Activated CD4-positive, alpha-beta memory T cell treated with anti-CD3 and anti-CD28 coated beads, Interleukin-2, amount 10 ng/mL, durations not matched to agents 7 days and 5 days (primary cell): ENCODE data around the gene SLCO3A1. TPM values are rescaled to one million over a fixed set of nuclear protein-coding genes. Genes with fewer than 3 reads are reported as not detected.

ENCODE experiments used
- CTCF ChIA-PET: fragments of 350-600 bp; sonication (Branson Sonifier 250); formaldehyde crosslinking; loops from one replicate; lab custom pipeline; 2021; ENCODE audit warnings: antibody characterized with exemption, inconsistent platforms; lab: Charles Lee
- POLR2A ChIA-PET: fragments of 350-600 bp; sonication (Branson Sonifier 250); formaldehyde crosslinking; loops from one replicate; lab custom pipeline; 2021; ENCODE audit warnings: antibody characterized with exemption; lab: Charles Lee
- DNase-seq: peaks from one replicate; pipeline ENCODE4 v3.0.0-alpha.2; 2020
- H3K27ac Mint-ChIP-seq: one replicate; pipeline ENCODE4 v1.8.0; 2021; ENCODE audit warnings: mild to moderate bottlenecking, mixed read lengths
- H3K27me3 Mint-ChIP-seq: one replicate; pipeline ENCODE4 v1.8.0; 2021; ENCODE audit warnings: mixed read lengths
- H3K36me3 Mint-ChIP-seq: one replicate; pipeline ENCODE4 v1.8.0; 2021; ENCODE audit warnings: low read depth, mixed read lengths
- H3K4me1 Mint-ChIP-seq: one replicate; pipeline ENCODE4 v1.8.0; 2021; ENCODE audit warnings: mixed read lengths
- H3K4me3 Mint-ChIP-seq: one replicate; pipeline ENCODE4 v1.8.0; 2021; ENCODE audit warnings: mild to moderate bottlenecking, mixed read lengths
- H3K9me3 Mint-ChIP-seq: one replicate; pipeline ENCODE4 v1.8.0; 2021; ENCODE audit warnings: mixed read lengths
- total RNA-seq, 2 experiments: library from RNA; stranded (reverse); gene quantifications; one replicate each; pipeline ENCODE4 v1.2.3, GENCODE V29; 2021

Gene SLCO3A1
- total RNA-seq, 2 experiments from 2014 or later: 48.8 to 52.6 TPM

DNA sequence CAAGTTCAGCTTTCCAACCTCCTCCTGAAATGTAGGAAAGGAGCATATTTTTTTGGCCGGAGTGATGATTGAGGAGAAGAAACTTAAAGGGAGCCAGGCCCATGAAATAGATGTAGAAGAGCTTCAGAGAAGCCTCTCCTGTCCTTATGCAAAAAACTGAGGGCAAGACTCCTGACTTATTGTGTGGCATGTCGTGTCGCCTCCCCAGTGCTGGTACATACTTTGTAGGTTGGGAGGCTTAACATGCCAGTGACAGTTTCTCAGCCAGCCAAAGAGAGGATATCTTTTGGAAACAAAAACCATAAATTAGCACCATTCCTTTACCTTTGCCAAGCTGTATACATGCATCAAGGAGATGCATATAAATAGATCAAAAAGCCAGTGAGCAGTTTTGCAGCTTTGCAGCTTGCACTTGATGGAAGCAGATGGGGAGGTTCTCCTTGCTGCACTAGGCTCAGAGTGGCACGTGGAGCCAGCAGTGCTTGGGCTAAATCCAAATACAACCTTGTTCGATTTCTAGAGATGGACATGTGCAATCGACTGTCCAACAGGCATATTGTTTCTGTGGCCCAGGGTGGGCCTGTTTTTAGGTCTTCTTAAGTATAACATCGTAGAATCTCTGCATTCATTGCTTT is 10.2 kb downstream of the SLCO3A1 start:
- Mint-ChIP-seq H3K27ac (no peak overlapping the region), H3K9me3 (no peaks in the 10 kb centered on the region), H3K36me3 (peaks cover 18% of the 10 kb centered on the region), H3K4me3 (no peak overlapping the region), H3K27me3 (no peaks in the 10 kb centered on the region), H3K4me1 (peaks cover 93% of the 10 kb centered on the region)
- no peak for DNase-seq
- POLR2A ChIA-PET: interaction anchor here (5.9 kb wide), 1 partner anchor 10 kb away, joined by 47 read pairs; the partner anchor contains the start of gene SLCO3A1
- CTCF ChIA-PET: interaction anchor here (1.0 to 2.4 kb wide), 2 partner anchors 10 to 15 kb away, joined by 3 to 11 read pairs; partner anchors contain the start of gene SLCO3A1

DNA sequence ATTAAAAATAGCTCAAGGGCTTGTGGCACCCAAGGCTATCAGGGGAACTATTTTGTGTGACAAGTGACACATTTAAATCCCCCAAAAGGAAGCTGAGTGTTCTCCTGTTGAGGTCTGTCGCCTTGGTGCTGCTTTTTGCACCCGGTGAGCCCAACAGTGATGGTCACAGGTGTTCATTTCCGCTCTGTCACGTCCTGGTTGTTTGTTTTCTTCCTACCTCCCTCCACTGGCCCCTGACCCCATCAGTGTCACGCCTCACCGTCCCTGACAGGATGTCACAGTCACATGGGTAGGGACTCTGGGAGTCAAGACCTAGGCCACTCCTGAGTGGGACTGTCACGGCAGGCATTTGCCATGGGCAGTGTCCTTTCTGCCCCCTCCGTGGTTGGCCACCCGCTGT is 11.2 kb downstream of the SLCO3A1 start:
- Mint-ChIP-seq H3K9me3 (no peaks in the 10 kb centered on the region), H3K27me3 (no peaks in the 10 kb centered on the region), H3K4me3 (no peak overlapping the region), H3K36me3 (peaks cover 13% of the 10 kb centered on the region), H3K27ac (no peak overlapping the region), H3K4me1 (peaks cover 88% of the 10 kb centered on the region)
- ChIA-PET CTCF (interaction anchor here (0.6 to 2.5 kb wide), 2 partner anchors 11 to 12 kb away, joined by 3 to 9 read pairs; partner anchors contain the start of gene SLCO3A1), POLR2A (interaction anchor here (5.9 kb wide), 1 partner anchor 10 kb away, joined by 47 read pairs; the partner anchor contains the start of gene SLCO3A1)
- DNase-seq: peak; percentile 26

DNA sequence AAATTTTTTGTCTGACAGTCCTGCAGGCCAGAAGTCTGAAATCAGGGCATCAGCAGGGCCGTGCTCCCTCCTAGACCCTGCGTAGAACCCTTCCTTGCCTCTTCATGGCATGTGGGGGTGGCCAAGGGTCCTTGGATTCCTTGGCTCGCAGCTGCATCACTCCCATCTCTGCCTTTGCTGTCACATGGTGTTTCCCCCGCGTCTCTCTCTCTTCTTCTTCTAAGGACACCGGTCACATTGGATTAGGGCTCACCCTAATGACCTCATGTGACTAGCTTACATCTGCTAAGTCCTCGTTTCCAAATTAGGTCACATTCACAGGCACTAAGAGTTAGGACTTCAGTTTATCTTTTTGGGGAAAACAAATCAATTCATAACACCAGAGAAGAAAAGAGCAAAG is 12.0 kb downstream of the SLCO3A1 start:
- H3K4me3 Mint-ChIP-seq: no peak overlapping the region
- no peaks in the 10 kb centered on the region for H3K27me3 Mint-ChIP-seq
- ChIA-PET CTCF (interaction anchor here (2.3 to 2.5 kb wide), 2 partner anchors 11 to 16 kb away, joined by 5 to 9 read pairs; partner anchors contain the start of gene SLCO3A1), POLR2A (interaction anchor here (5.9 kb wide), 1 partner anchor 11 kb away, joined by 47 read pairs; the partner anchor contains the start of gene SLCO3A1)
- H3K4me1 Mint-ChIP-seq: peaks cover 86% of the 10 kb centered on the region
- H3K9me3 Mint-ChIP-seq: peaks cover under 1% of the 10 kb centered on the region
- no peak for DNase-seq
- peaks cover 14% of the 10 kb centered on the region for H3K36me3 Mint-ChIP-seq
- H3K27ac Mint-ChIP-seq: no peak overlapping the region

DNA sequence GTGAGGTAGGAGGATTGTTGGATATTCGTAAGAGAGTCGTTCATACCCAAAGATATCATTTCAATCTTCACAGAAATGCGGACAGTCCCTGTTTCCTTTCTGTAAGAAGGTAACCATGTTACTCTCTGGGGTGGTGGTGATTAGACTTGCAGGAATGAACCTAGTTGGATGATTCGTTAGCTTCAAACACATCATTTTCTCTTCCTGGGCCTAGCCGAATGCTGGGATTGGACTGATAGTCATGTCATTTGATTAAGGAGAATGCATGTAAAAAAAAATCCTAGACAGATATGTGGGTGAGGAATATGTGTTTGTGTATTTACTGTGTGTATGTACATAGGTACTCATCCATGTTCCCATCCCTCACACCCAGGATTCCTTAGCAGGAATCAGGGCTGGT is 12.4 kb downstream of the SLCO3A1 start:
- Mint-ChIP-seq H3K27ac (no peak overlapping the region), H3K4me1 (peaks cover 86% of the 10 kb centered on the region), H3K27me3 (no peaks in the 10 kb centered on the region), H3K4me3 (peak overlapping the region; percentile 8), H3K9me3 (peaks cover 2% of the 10 kb centered on the region), H3K36me3 (peaks cover 15% of the 10 kb centered on the region)
- DNase-seq: no peak
- CTCF ChIA-PET: interaction anchor here (0.9 to 2.5 kb wide), 3 partner anchors 12 to 16 kb away, joined by 4 to 9 read pairs (median 5); partner anchors contain the start of gene SLCO3A1
- POLR2A ChIA-PET: interaction anchor here (5.9 kb wide), 1 partner anchor 12 kb away, joined by 47 read pairs; the partner anchor contains the start of gene SLCO3A1

DNA sequence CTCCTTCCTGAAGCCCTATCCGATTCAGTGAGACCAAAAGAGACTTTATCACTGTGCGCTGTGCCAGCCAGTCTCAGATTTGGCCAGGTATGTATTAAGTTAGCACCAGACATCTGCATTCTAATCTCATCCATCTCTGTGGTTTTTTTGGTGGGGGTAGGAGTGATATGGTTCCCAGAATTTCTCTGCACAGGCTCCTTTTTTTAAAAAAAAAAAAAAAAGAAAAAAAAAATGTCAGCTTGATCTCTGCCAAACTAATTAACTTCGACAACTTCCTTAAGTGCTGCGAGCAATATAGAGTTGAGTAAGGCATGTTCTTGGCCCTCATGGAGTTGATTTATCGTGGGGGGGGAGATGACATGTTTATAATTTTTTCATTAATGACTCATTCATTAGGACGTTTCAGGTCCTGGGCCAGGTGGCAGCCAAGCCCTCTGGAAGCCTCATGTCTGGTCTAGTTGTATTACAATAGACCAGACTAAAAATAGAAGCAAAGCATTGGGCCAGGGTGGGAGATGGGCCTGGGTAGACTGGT is 12.9 kb downstream of the SLCO3A1 start:
- DNase-seq: no peak
- Mint-ChIP-seq H3K9me3 (peaks cover 2% of the 10 kb centered on the region), H3K4me3 (peak overlapping the region; percentile 8), H3K27me3 (no peaks in the 10 kb centered on the region), H3K36me3 (peaks cover 13% of the 10 kb centered on the region), H3K4me1 (peaks cover 86% of the 10 kb centered on the region), H3K27ac (no peak overlapping the region)
- ChIA-PET CTCF (interaction anchor here (0.9 to 2.5 kb wide), 3 partner anchors 12 to 17 kb away, joined by 4 to 9 read pairs (median 5); partner anchors contain the start of gene SLCO3A1), POLR2A (interaction anchor here (1.3 to 5.9 kb wide), 2 partner anchors 8 to 12 kb away, joined by 3 to 47 read pairs; partner anchors contain the start of gene SLCO3A1)

DNA sequence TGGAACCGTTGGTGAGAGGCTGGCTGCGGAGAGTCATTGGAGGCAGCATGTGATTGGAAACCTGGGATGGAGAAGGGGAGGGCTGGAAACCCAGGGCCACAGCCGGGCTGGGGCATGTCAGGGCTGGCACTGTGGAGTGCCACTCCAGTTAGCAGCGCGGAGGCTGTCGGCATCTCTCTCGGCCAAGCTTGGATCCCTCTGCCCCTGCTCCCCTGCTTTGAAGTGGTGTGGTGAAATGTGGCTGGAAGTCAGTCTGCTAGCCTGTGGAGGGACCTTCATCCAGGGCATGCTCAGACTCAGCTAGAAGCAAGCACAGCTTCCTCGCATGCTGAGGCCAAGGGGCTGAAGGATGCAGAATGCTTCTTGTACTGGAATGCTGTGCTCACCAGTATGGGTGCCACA is 13.5 kb downstream of the SLCO3A1 start:
- Mint-ChIP-seq H3K9me3 (peaks cover 2% of the 10 kb centered on the region), H3K27me3 (no peaks in the 10 kb centered on the region), H3K36me3 (peaks cover 15% of the 10 kb centered on the region), H3K4me3 (no peak overlapping the region), H3K27ac (no peak overlapping the region), H3K4me1 (peaks cover 81% of the 10 kb centered on the region)
- DNase-seq: no peak
- ChIA-PET POLR2A (interaction anchor here (1.3 to 5.9 kb wide), 2 partner anchors 9 to 13 kb away, joined by 3 to 47 read pairs; partner anchors contain the start of gene SLCO3A1), CTCF (interaction anchor here (0.9 to 2.5 kb wide), 4 partner anchors 13 to 230 kb away, joined by 3 to 9 read pairs (median 4); partner anchors contain the start of gene SLCO3A1)

DNA sequence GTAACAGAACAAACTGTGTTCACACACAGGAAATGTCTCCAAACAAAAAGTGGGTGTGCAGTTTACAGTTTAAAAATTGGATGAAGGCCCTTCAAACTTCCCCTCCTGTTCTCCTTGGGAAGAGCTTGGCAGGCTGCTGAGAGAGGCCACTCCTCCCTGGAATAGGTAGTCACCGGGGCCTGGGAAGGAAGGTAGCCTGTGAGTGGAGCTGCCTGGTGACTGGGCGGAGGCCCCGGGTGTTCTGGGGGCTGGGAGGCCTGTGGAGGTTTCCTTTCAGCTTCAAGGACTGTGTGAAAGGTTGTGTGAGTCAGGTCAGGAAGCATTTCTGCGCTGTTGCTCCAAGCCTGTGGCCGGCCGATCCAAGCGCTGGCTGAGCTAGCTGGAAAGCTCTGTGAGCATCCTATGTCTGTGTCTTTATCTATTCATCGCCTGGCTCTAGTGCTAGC is 14.1 kb downstream of the SLCO3A1 start:
- no peak overlapping the region for H3K27ac Mint-ChIP-seq
- POLR2A ChIA-PET: interaction anchor here (1.3 to 5.9 kb wide), 2 partner anchors 10 to 13 kb away, joined by 3 to 47 read pairs; partner anchors contain the start of gene SLCO3A1
- no peak for DNase-seq
- H3K36me3 Mint-ChIP-seq: peaks cover 16% of the 10 kb centered on the region
- H3K27me3 Mint-ChIP-seq: no peaks in the 10 kb centered on the region
- peaks cover 75% of the 10 kb centered on the region for H3K4me1 Mint-ChIP-seq
- no peak overlapping the region for H3K4me3 Mint-ChIP-seq
- H3K9me3 Mint-ChIP-seq: peaks cover 2% of the 10 kb centered on the region
- CTCF ChIA-PET: interaction anchor here (1.1 to 2.3 kb wide), 2 partner anchors 18 to 230 kb away, joined by 3 to 5 read pairs; no protein-coding TSS in a partner anchor

DNA sequence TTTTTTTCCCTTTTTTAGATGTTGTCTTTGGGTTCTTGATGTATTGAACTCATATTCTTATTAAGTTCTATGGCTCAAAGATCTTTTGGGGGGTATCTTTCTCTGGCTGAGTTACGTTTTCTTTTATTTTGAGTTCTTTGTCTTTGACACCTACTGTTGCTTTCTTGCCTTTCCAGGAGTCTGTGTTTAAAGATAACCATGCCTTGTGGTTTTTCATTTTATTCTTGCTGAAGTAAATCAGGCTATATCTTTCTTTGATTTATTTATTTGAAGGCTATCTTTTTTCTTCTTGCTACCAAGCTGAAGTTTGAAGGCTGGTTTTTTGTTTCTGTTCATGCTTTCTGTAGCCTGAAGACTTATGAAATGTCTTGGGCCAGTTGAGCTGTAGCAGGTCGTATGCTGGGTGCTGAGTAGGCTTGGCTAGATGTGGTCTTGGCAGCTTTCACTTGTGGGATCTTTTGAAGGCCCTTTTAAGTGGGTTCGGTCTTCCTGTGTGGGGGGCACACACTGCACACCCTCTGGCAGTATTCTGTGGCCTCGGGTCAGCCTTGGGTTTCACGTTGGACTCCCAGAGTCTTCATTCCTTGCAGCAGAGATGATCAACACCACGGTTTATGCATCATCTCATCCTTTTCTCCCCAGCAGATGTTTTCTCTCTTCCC is 17.5 kb downstream of the SLCO3A1 start:
- ChIA-PET CTCF (no interaction called here), POLR2A (no interaction called here)
- Mint-ChIP-seq H3K4me1 (peaks cover 44% of the 10 kb centered on the region), H3K36me3 (peaks cover 20% of the 10 kb centered on the region), H3K27me3 (no peaks in the 10 kb centered on the region), H3K27ac (no peak overlapping the region), H3K4me3 (no peak overlapping the region), H3K9me3 (peaks cover 2% of the 10 kb centered on the region)
- DNase-seq: no peak

DNA sequence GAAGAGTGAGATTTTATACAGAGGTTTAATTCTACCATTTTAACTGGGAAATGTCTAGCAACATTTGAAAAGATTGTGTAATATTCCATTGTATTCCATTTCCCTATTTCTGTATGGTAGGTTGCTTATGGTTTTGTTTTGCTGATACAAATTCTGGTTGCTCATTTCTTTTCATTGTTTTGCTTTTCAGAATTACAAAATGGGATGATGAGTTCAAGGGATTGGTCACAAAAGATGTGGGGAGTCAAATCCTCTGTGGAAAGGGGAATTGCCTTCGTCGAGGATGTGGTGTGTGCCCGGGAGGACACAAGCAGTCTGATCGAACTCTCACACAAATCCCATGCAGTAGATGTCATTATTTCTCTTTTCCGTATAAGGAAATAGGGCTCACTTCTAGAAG is 18.3 kb downstream of the SLCO3A1 start:
- POLR2A ChIA-PET: no interaction called here
- peaks cover 2% of the 10 kb centered on the region for H3K9me3 Mint-ChIP-seq
- no peak overlapping the region for H3K27ac Mint-ChIP-seq
- CTCF ChIA-PET: no interaction called here
- no peaks in the 10 kb centered on the region for H3K27me3 Mint-ChIP-seq
- H3K36me3 Mint-ChIP-seq: peaks cover 20% of the 10 kb centered on the region
- peaks cover 36% of the 10 kb centered on the region for H3K4me1 Mint-ChIP-seq
- H3K4me3 Mint-ChIP-seq: no peak overlapping the region
- DNase-seq: no peak

DNA sequence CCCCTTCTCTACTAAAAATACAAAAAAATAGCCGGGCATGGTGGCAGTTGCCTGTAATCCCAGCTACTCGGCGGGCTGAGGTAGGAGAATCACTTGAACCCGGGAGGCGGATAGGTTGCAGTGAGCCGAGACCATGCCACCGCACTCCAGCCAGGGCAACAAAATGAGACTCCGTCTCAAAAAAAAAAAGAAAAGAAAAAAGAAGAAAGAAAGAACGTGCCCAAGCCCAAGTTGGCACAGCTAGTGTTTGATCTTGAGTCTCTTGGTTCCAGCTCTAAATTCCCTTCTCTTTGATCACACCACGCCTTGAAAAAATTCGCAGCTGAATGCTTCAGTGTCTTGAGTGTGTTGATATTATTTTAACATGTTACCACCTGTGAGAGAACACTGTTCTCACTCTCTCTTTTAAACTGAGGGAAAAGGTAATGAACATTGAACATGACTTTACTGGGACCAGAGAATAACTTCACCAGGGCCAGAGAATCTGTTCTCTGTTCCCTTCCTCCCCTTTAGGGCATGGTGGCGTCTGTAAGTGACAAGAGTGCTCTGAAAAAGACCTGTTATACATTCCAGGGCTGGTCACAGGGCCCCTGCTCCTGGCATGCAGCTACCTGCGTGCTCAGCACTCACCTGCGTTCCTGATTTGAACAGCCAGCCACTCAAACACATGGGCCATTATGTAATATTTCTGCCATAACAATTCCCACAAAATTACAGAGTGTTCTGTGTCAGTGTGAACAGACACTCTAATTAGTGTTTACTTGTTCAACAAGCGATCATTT is 19.0 kb downstream of the SLCO3A1 start:
- Mint-ChIP-seq H3K4me3 (no peak overlapping the region), H3K36me3 (peaks cover 24% of the 10 kb centered on the region), H3K4me1 (peaks cover 32% of the 10 kb centered on the region), H3K9me3 (peaks cover 2% of the 10 kb centered on the region), H3K27me3 (no peaks in the 10 kb centered on the region), H3K27ac (no peak overlapping the region)
- POLR2A ChIA-PET: no interaction called here
- no peak for DNase-seq
- CTCF ChIA-PET: no interaction called here

DNA sequence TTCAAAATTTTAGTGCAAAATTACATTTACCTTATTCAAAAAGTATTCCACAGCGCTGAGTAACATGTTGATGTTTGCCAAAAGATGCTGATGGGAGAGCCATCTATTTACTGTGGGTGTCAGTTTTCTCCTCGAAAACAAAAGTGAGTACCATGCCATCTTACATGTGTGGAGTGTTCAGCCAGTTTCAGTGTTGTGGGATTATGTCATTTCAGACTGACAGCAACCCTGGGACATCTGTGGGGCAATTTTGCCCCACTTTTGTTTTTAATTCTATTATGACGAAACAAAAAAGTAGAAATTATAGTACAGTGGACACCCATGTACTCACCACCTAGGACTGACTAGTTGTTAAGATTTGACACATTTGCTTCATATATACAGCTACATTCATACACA is 19.6 kb downstream of the SLCO3A1 start:
- Mint-ChIP-seq H3K4me3 (no peak overlapping the region), H3K4me1 (peaks cover 28% of the 10 kb centered on the region), H3K27ac (no peak overlapping the region), H3K36me3 (peaks cover 27% of the 10 kb centered on the region), H3K27me3 (no peaks in the 10 kb centered on the region), H3K9me3 (peaks cover 5% of the 10 kb centered on the region)
- POLR2A ChIA-PET: no interaction called here
- CTCF ChIA-PET: no interaction called here
- DNase-seq: no peak

DNA sequence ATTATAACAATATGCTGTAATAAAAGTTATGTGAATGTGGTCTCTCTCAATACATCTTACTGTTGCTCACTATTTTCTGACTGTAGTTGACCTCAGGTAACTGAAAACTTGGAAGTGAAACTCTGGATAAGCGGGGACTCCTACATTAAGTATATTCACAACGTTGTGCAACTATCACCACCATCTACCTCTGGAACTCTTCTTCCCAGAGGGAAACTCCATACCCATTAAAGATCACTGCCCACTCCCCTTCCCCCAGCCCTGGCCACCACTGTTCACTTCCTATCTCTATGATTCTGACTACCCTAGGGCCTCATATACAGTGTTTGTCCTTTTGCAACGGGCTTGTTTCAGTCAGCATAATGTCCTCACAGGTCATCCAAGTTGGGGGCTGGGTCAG is 20.7 kb downstream of the SLCO3A1 start:
- ChIA-PET POLR2A (no interaction called here), CTCF (no interaction called here)
- Mint-ChIP-seq H3K4me1 (peaks cover 23% of the 10 kb centered on the region), H3K27ac (no peak overlapping the region), H3K4me3 (no peak overlapping the region), H3K9me3 (peaks cover 5% of the 10 kb centered on the region), H3K36me3 (peaks cover 27% of the 10 kb centered on the region), H3K27me3 (no peaks in the 10 kb centered on the region)
- no peak for DNase-seq
